Pancreas (tissue), 10 donors: ENCODE measurements around the gene NAP1L4. TPM values are rescaled to one million over a fixed set of nuclear protein-coding genes. Genes with fewer than 3 reads are reported as not detected.
A peak's percentile ranks its signal among the peaks of the same experiment; 100 is the strongest.

ENCODE experiments used
- ATAC-seq, 4 donors: fragments of 200-7000 bp; cut with Tn5 transposase; one replicate each; pipeline versions ENCODE4 v1.8.0 to v1.9.1; 2020; ENCODE audit warnings: mild to moderate bottlenecking in 4 of 4, moderate library complexity in 4 of 4
- DNase-seq, 6 donors: peaks; one replicate each; pipeline ENCODE4 v3.0.0-alpha.2; 2020
- FAIRE-seq: peaks from 2 replicates; lab custom pipeline; 2012; peaks lifted over from hg19 to GRCh38; lab: Jason Lieb, UNC
- H3K27ac ChIP-seq, 4 donors: fragments of 200-600 bp; sonication (generic); 1 replicate in 3 of 4; 2 replicates in 1 of 4; pipeline versions ENCODE4 v1.5.0 to v1.8.0; 2020
- H3K27me3 ChIP-seq, 4 donors: fragments of 200-600 bp; one replicate each; pipeline ENCODE4 v1.8.0; 2021
- H3K36me3 ChIP-seq, 3 donors: fragments of 200-600 bp; sonication (generic) in 1 of 3; one replicate each; pipeline versions ENCODE4 v1.5.0 to v1.8.0; 2020 to 2021
- H3K4me1 ChIP-seq, 3 donors: fragments of 200-600 bp; one replicate each; pipeline ENCODE4 v1.8.0; 2021
- H3K4me3 ChIP-seq, 4 donors: fragments of 200-600 bp; sonication (generic) in 2 of 4; one replicate each; pipeline versions ENCODE4 v1.5.0 to v1.8.0; 2020 to 2021
- H3K9me3 ChIP-seq, 4 donors: fragments of 200-600 bp; one replicate each; pipeline ENCODE4 v1.8.0; 2021
- WGBS, 2 donors: extraction: QIAGEN DNeasy Blood & Tissue Kit; methylation state at CpG; one replicate each; pipeline ENCODE4 v1.1.7; 2013; 5-methylcytosine and 5-hydroxymethylcytosine counted together
- intact Hi-C, 3 donors: fragments of 100-400 bp; cut with DNase I; formaldehyde crosslinking; loops; one replicate each; pipeline versions ENCODE4 v1.11.1 to v1.14.2; 2022
- polyA plus RNA-seq, 2 donors: library from polyadenylated mRNA; stranded (reverse); fragments of 200-250 nt; gene quantifications; one replicate each; pipeline ENCODE4 v1.2.3, GENCODE V29; 2013
- total RNA-seq, 6 donors: library from RNA; stranded (reverse); fragmentation: NEBNext Ultra II Directional in 4 of 6; extraction: Animal tissue kit (Norgen Biotek cat#: 25700) in 4 of 6; gene quantifications; one replicate each; pipeline versions ENCODE4 v1.2.1 to v1.2.4, GENCODE V29; 2021 to 2023
- TF ChIP-seq, protein P1 (sequence below), 4 donors: fragments of 200-600 bp; sonication (generic) in 3 of 4; IDR thresholded peaks; one replicate each; pipeline versions ENCODE4 v1.5.0 to v1.8.0; 2021; ENCODE audit warnings: antibody characterized with exemption in 4 of 4
- donor health status: healthy with polysubstance abuse.
- donor health status: DM: no; HTN: no; CAD: no; lungs with moderate emphysema.
- donor health status: DM: no; HTN: no; CAD: no.
- donor health status: control.
- donor health status: control.
- donor health status: Bipolar disorder and iron deficiency.
- donor health status: DM: yes; HTN: yes; CAD: no.
- donor health status: DM: no; HTN: no; CAD: no.
- donor health status: DM: no; HTN: no; CAD: no.
- donor health status: DM: yes; HTN: yes; CAD: no.

NAP1L4 gene
- total and polyA plus RNA-seq, 8 donors = 29.3 to 67.4 (median 41.0) TPM

DNA sequence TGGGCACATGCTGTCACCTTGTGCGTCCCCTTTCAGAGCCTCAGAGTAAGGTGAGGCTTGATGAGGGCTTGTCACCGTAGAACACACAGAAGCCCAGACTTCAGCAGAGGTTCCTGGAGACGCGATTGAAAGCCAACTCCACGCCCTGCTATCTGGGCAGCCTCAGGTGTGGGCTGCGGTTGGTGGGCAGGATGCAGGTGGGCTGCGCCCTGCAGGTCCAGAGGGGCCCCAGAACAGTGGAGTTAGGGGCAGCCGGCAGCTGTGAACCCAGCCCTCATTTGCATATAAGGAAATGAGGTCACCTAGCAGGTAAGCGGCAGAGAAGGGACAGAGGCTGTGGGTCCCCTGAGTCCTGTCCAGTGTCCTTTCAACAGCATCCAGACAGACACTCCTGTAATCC is 78.4 kb downstream of the NAP1L4 start:
- intact Hi-C loops = no loop called here
- FAIRE-seq (no peak), DNase-seq (peak in 2 of 6 donors; percentile 23 to 28), ATAC-seq (no peak)
- Histone ChIP-seq H3K4me1 (peaks cover 22 to 28% (median 23%) of the 10 kb centered on the region in 3 donors), H3K36me3 (no peaks in the 10 kb centered on the region), H3K27ac (peak overlapping the region in 2 of 4 donors; percentile 83 to 93), H3K27me3 (no peaks in the 10 kb centered on the region), H3K4me3 (no peak overlapping the region), H3K9me3 (no peaks in the 10 kb centered on the region)
- TF ChIP-seq, protein P1, sequence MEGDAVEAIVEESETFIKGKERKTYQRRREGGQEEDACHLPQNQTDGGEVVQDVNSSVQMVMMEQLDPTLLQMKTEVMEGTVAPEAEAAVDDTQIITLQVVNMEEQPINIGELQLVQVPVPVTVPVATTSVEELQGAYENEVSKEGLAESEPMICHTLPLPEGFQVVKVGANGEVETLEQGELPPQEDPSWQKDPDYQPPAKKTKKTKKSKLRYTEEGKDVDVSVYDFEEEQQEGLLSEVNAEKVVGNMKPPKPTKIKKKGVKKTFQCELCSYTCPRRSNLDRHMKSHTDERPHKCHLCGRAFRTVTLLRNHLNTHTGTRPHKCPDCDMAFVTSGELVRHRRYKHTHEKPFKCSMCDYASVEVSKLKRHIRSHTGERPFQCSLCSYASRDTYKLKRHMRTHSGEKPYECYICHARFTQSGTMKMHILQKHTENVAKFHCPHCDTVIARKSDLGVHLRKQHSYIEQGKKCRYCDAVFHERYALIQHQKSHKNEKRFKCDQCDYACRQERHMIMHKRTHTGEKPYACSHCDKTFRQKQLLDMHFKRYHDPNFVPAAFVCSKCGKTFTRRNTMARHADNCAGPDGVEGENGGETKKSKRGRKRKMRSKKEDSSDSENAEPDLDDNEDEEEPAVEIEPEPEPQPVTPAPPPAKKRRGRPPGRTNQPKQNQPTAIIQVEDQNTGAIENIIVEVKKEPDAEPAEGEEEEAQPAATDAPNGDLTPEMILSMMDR (IDR thresholded peaks at IDR 0.05) = no peak
- WGBS, 2 donors = 87 to 91% methylated on average over 9 of the region's 9 CpGs

DNA sequence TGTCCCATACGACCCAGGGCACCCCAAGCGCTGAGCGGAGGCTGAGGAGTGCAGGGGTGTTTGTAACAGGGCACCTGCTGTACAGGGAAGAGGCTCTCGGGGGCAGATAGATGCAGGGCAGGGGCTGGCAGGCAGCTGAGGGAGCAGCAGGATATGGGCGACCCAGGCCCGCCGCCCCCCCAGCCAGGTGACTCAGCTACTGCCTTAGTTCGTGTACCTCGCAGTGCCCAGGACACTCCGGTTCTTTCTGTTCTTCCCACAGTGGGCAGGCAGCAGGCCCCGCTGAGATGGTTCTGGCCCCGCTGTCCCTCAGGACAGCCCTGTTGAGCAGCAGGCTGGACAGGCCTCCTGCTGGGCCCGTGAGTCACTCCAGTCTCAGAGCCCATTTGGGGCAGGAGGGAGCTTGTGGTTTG is 79.1 kb downstream of the NAP1L4 start:
- no peak for FAIRE-seq
- WGBS, 2 donors = 71 to 78% methylated on average over 13 of the region's 13 CpGs

DNA sequence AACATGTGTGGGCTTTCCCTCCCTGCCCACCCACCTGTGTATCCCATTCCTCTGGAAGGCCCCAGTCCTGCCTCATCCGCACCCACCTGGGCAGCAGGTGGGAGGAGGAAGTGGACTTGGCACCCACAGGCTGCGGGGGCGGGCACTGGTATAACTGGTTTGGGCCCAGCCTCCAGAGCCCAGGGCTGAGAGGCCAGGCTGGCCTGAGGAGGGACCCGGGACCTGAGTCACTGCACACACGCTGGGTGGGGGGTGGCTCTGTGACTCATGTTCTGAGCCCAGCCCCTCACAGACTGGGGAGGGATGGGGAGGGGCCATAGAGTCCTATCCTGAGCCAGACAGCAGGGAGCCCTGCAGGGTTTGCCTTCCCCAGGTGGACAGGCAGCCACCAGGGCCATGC is 79.6 kb downstream of the NAP1L4 start:
- Histone ChIP-seq H3K27me3 (no peaks in the 10 kb centered on the region), H3K4me3 (no peak overlapping the region), H3K4me1 (peaks cover 22 to 28% (median 23%) of the 10 kb centered on the region in 3 donors), H3K27ac (peak overlapping the region; percentile 82 to 93 (median 87)), H3K9me3 (no peaks in the 10 kb centered on the region), H3K36me3 (no peaks in the 10 kb centered on the region)
- FAIRE-seq (no peak), DNase-seq (peak; percentile 90 to 98 (median 94)), ATAC-seq (peak; percentile 90 to 94 (median 92))
- intact Hi-C loops = no loop called here
- TF ChIP-seq, protein P1 (IDR thresholded peaks at IDR 0.05) = no peak
- WGBS, 2 donors = 0 to 18% methylated on average over 4 to 5 of the region's 5 CpGs

More for the DNA sequence above, 79.1 kb downstream of the NAP1L4 start:
- peak in 2 of 6 donors; percentile 62 to 65 for DNase-seq
- Histone ChIP-seq H3K27me3 (no peaks in the 10 kb centered on the region), H3K4me1 (peaks cover 22 to 28% (median 23%) of the 10 kb centered on the region in 3 donors), H3K4me3 (no peak overlapping the region), H3K27ac (peak overlapping the region; percentile 82 to 93 (median 87)), H3K36me3 (no peaks in the 10 kb centered on the region), H3K9me3 (no peaks in the 10 kb centered on the region)
- peak; percentile 4 to 13 (median 8) for ATAC-seq
- intact Hi-C loops = no loop called here
- TF ChIP-seq, protein P1 (IDR thresholded peaks at IDR 0.05) = no peak

DNA sequence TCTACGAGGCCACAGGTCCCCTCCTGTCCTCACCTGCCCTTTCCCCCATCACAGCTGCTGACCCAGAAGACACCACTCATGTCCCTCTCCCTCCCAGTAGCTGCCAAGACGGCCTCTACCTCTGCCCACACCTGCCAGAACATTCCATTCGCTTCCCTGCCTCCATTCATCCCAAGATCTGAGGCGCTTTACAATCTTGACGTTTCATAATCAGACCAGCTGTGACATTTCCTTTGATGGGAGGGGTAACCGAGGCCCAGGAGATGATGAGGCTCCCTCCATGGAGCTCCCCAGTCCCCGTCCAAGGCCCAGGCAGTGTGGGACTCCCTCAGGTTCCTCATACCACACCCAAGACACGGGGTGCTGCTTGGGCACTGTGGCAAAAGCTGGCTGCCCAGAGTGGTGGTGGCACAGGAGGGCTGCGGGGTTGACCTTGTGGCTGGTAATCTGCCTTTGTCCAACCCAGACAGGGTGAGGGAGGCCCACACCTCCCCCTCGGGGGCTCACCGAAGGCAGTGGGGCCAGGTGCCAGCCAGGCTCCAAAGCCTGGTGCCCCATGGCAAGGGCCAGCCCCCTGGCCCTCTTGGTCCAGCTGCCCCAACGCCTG is 80.2 kb downstream of the NAP1L4 start:
- TF ChIP-seq, protein P1 (IDR thresholded peaks at IDR 0.05) = no peak
- Histone ChIP-seq H3K4me3 (no peak overlapping the region), H3K27me3 (no peaks in the 10 kb centered on the region), H3K27ac (peak overlapping the region; percentile 82 to 93 (median 87)), H3K4me1 (peaks cover 22 to 28% (median 23%) of the 10 kb centered on the region in 3 donors), H3K9me3 (no peaks in the 10 kb centered on the region), H3K36me3 (no peaks in the 10 kb centered on the region)
- FAIRE-seq (no peak), DNase-seq (peak in 2 of 6 donors; percentile 52 to 76), ATAC-seq (peak; percentile 35 to 53 (median 46))
- intact Hi-C loops = no loop called here
- WGBS, 2 donors = 24% methylated on average over 12 of the region's 12 CpGs
